Kidney epithelial cell (primary cell): ENCODE results near the gene HRNR. TPM values are rescaled to one million over a fixed set of nuclear protein-coding genes. Genes with fewer than 3 reads are reported as not detected.
"Not testable (repeated sequence)": the region's sequence is repeated elsewhere in the genome, so short reads cannot be mapped to it uniquely, and the experiment has no call there.

Source experiments
- DNase-seq: peaks from one replicate; pipeline ENCODE4 v3.0.0-alpha.2; 2010; ENCODE audit warnings: low read depth
- H3K27me3 ChIP-seq: 2 replicates; pipeline ENCODE4 v1.6.0; 2011; ENCODE audit warnings: low read length; ENCODE audit not compliant: control insufficient read depth, insufficient read depth
- H3K36me3 ChIP-seq: 2 replicates; pipeline ENCODE4 v1.5.1; 2011; ENCODE audit warnings: low read length; ENCODE audit not compliant: control insufficient read depth, insufficient read depth
- H3K4me3 ChIP-seq: 2 replicates; pipeline ENCODE4 v1.5.1; 2011; ENCODE audit warnings: low read depth, mild to moderate bottlenecking, control low read depth, low read length
- total RNA-seq: library from RNA; depleted of rRNA; stranded (reverse); fragments of >200 nt; gene quantifications from 2 replicates; pipeline ENCODE4 v1.2.3, GENCODE V29; 2015
- TF ChIP-seq, protein P1 (sequence below): IDR thresholded peaks from 2 replicates; pipeline ENCODE4 v1.5.1; 2011; ENCODE audit warnings: mild to moderate bottlenecking, moderate library complexity, low read length, control low read depth, inconsistent platforms; ENCODE audit not compliant: insufficient read depth, poor library complexity, severe bottlenecking

Gene HRNR
- not detected in 2 replicates for total RNA-seq

DNA sequence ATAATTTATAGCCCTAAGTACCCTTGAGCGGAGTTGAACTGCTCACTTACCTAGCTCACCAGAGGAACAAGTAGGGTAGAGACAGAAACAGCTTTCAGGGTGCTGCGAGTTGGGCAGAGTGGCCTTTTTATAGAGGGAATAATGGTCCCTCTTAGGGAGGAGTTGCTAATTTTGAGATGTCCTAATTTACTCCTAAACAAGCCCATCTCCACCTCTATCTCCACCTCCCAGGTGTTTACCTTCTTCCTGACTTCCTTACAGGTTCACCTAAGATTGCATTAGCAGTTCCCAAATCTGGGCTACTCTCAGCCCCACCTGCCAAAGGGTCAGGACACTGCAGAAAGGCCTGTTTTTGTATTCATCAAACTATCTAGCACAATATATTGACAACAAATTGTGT is at the start of gene HRNR:
TSS of gene HRNR (minus strand) at position 101 of the 400 bp plus-strand sequence. CDS start 940 bp downstream, outside the sequence.
- no peak for DNase-seq
- Histone ChIP-seq H3K36me3 (no peaks in the 10 kb centered on the region), H3K4me3 (no peak within 1 kb of the TSS), H3K27me3 (no peaks in the 10 kb centered on the region)
- TF ChIP-seq, protein P1, sequence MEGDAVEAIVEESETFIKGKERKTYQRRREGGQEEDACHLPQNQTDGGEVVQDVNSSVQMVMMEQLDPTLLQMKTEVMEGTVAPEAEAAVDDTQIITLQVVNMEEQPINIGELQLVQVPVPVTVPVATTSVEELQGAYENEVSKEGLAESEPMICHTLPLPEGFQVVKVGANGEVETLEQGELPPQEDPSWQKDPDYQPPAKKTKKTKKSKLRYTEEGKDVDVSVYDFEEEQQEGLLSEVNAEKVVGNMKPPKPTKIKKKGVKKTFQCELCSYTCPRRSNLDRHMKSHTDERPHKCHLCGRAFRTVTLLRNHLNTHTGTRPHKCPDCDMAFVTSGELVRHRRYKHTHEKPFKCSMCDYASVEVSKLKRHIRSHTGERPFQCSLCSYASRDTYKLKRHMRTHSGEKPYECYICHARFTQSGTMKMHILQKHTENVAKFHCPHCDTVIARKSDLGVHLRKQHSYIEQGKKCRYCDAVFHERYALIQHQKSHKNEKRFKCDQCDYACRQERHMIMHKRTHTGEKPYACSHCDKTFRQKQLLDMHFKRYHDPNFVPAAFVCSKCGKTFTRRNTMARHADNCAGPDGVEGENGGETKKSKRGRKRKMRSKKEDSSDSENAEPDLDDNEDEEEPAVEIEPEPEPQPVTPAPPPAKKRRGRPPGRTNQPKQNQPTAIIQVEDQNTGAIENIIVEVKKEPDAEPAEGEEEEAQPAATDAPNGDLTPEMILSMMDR: no peak

DNA sequence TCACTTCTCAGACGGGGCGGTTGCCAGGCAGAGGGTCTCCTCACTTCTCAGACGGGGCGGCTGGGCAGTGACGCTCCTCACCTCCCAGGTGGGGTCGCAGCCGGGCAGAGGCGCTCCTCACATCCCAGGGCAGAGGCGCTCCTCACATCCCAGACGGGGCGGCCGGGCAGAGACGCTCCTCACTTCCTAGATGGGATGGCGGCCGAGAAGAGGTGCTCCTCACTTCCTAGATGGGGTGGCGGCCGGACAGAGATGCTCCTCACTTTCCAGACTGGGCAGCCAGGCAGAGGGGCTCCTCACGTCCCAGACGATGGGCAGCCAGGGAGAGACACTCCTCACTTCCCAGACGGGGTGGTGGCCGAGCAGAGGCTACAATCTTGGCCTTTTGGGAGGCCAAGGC is 32.4 kb upstream of the HRNR start:
- not testable (repeated sequence) for DNase-seq, H3K36me3 ChIP-seq, H3K27me3 ChIP-seq, H3K4me3 ChIP-seq

DNA sequence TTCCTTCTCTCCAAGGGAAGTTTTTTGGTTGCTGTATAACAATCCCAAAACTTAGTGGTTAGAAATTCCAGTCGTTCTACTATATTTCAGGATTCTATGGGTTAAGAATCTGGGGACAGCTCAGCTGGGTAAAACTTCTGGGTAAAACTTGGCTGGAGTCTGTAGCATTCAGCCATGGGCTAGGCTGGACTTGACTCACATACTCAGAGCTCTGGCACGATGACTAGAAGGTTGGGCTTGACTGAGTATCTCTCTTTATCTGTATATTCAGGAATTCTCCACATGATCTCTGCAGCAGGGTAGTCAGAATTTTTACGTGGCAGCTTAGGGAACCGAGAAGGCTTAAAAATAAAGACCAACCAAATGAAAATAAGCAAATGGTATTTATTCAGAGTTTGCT is 28.2 kb upstream of the HRNR start:
- no peak overlapping the region for H3K4me3 ChIP-seq
- H3K27me3 ChIP-seq: no peaks in the 10 kb centered on the region
- no peaks in the 10 kb centered on the region for H3K36me3 ChIP-seq
- no peak for DNase-seq
- TF ChIP-seq, protein P1: no peak

DNA sequence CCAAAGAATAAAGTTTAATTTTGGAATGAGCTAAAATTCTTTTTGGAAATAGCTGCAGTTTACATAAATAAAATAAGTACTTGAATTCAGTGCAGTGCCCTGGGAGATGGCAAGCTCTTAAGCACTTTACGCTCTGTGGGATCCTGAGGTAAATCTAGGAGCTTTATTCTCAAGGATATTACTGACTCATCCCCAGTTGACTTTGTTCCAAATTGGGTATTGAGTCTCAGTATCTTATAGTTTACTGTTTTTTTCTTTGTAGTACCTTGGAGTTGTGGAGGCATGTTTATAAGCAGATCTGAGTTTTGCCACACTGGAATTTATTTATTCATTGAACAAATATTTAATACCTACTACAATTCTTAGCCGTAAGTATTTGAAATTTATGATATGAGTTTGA is 27.4 kb upstream of the HRNR start:
- H3K27me3 ChIP-seq: no peaks in the 10 kb centered on the region

DNA sequence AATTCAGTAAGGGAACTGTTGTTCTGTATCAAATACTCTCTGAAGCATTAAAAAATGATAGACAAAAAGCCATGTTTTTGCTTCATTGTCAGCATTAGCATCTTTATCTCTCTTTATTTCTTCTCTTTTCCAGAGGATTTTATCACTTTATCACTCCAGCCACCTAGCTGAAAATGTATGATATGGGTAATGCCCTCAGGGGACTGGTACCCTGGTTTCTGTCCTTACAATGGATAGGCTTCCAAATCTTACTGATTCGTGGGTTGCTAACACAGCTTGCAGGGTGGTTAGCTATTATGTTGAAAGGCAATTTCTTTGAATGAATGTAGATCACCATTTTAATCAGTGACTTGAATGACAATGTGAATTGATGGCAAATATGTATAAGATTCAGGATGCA is 23.3 kb upstream of the HRNR start:
- H3K4me3 ChIP-seq: no peak overlapping the region
- H3K36me3 ChIP-seq: no peaks in the 10 kb centered on the region
- no peaks in the 10 kb centered on the region for H3K27me3 ChIP-seq
- TF ChIP-seq, protein P1: no peak
- no peak for DNase-seq

More for the DNA sequence above, 27.4 kb upstream of the HRNR start:
- Histone ChIP-seq H3K4me3 (no peak overlapping the region), H3K36me3 (no peaks in the 10 kb centered on the region)
- TF ChIP-seq, protein P1: no peak
- no peak for DNase-seq

DNA sequence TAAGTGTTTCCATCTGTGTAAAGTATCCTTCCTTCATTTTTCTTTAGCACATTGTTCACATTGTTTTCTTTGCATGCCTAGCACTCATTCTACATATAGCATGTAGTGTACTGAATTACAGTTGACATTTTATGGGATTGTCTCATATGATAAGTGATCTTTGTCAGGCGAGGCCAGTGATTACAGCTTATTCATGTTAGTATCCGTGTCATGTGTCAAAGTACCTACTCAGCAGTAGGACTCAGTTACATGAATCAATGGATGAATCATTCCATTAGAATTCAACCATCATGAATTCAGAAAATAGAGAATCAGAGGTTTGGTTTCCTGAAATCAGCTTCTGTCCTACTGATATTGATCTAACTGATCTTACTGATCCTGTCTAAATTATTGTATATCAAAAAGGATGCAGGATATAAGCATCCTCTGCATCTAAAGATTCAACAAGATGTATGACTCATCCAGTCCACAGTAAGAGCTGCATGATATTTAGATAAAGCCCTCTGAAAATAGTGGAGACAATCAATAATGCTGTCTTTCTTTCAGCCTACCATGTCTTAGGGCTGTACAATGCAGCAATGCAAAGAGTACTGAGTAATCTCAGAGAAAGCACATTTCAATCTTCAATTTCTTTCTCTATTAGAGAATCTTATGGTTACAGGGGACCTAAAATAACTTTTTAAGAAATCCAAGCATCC is 20.7 kb upstream of the HRNR start:
- Histone ChIP-seq H3K36me3 (no peaks in the 10 kb centered on the region), H3K4me3 (no peak overlapping the region), H3K27me3 (no peaks in the 10 kb centered on the region)
- TF ChIP-seq, protein P1: no peak
- DNase-seq: no peak
